ENCODE measurements around the gene SLC37A3. TPM values are rescaled to one million over a fixed set of nuclear protein-coding genes. Genes with fewer than 3 reads are reported as not detected.
A peak's percentile ranks its signal among the peaks of the same experiment; 100 is the strongest.

SLC37A3 gene
- total RNA-seq, 1 donor from 2014 or later, result 7.5 TPM

- Histone ChIP-seq H3K27ac (replicated peaks) (no peak overlapping the region), H3K9me3 (replicated peaks) (no peaks in the 10 kb centered on the region), H3K36me3 (no peaks in the 10 kb centered on the region), H3K4me3 (no peak overlapping the region), H3K4me1 (peaks cover 4% of the 10 kb centered on the region), H3K27me3 (ENCODE audit: low read depth) (peaks cover 10% of the 10 kb centered on the region)
- intact Hi-C loops (cut with micrococcal nuclease), result no loop called here
- no peak for TF ChIP-seq CTCF (IDR thresholded peaks at IDR 0.05; ENCODE audit: borderline replicate concordance)
- DNase-seq, result no peak
Observed at GRCh38 chr7:140439359-140439758, 41.0 kb upstream of the SLC37A3 start.

GRCh38 chr7:140435252-140435895 lies 37.0 kb upstream of the SLC37A3 start:
- H3K4me1 ChIP-seq, result peaks cover 4% of the 10 kb centered on the region
- H3K4me3 ChIP-seq, result peak overlapping the region; percentile 57
- H3K36me3 ChIP-seq, result no peaks in the 10 kb centered on the region
- DNase-seq, result peak; percentile 18
- intact Hi-C loops (cut with micrococcal nuclease), result no loop called here
- no peaks in the 10 kb centered on the region for H3K9me3 ChIP-seq (replicated peaks)
- no peak overlapping the region for H3K27ac ChIP-seq (replicated peaks)
- no peak for TF ChIP-seq CTCF (IDR thresholded peaks at IDR 0.05; ENCODE audit: borderline replicate concordance)
- H3K27me3 ChIP-seq (ENCODE audit: low read depth), result peaks cover 10% of the 10 kb centered on the region

- no peak for TF ChIP-seq CTCF (IDR thresholded peaks at IDR 0.05; ENCODE audit: borderline replicate concordance)
- Histone ChIP-seq H3K27ac (replicated peaks) (no peak overlapping the region), H3K9me3 (replicated peaks) (no peaks in the 10 kb centered on the region), H3K4me3 (no peak overlapping the region), H3K36me3 (no peaks in the 10 kb centered on the region), H3K27me3 (ENCODE audit: low read depth) (peaks cover 15% of the 10 kb centered on the region), H3K4me1 (peaks cover 4% of the 10 kb centered on the region)
- intact Hi-C loops (cut with micrococcal nuclease), result no loop called here
- DNase-seq, result no peak
Observed at GRCh38 chr7:140433396-140433795, 35.1 kb upstream of the SLC37A3 start.

GRCh38 chr7:140426130-140426529 lies 27.8 kb upstream of the SLC37A3 start:
- H3K9me3 ChIP-seq (replicated peaks), result no peaks in the 10 kb centered on the region
- no peak overlapping the region for H3K27ac ChIP-seq (replicated peaks)
- no peak for DNase-seq
- no peak for TF ChIP-seq CTCF (IDR thresholded peaks at IDR 0.05; ENCODE audit: borderline replicate concordance)
- H3K4me3 ChIP-seq, result no peak overlapping the region
- H3K4me1 ChIP-seq, result peaks cover 9% of the 10 kb centered on the region
- H3K27me3 ChIP-seq (ENCODE audit: low read depth), result peaks cover 16% of the 10 kb centered on the region
- H3K36me3 ChIP-seq, result no peaks in the 10 kb centered on the region
- intact Hi-C loops (cut with micrococcal nuclease), result no loop called here

- peaks cover 16% of the 10 kb centered on the region for H3K27me3 ChIP-seq (ENCODE audit: low read depth)
- no peaks in the 10 kb centered on the region for H3K9me3 ChIP-seq (replicated peaks)
- no peak for DNase-seq
- H3K27ac ChIP-seq (replicated peaks), result no peak overlapping the region
- H3K36me3 ChIP-seq, result no peaks in the 10 kb centered on the region
- no peak for TF ChIP-seq CTCF (IDR thresholded peaks at IDR 0.05; ENCODE audit: borderline replicate concordance)
- H3K4me3 ChIP-seq, result no peak overlapping the region
- peaks cover 9% of the 10 kb centered on the region for H3K4me1 ChIP-seq
- intact Hi-C loops (cut with micrococcal nuclease), result no loop called here
Observed at GRCh38 chr7:140425718-140426117, 27.4 kb upstream of the SLC37A3 start.
